GM18517 (cell line): Measurements from ENCODE around the gene ADGRD1.

Experiments
- ATAC-seq: cut with Tn5 transposase; IDR thresholded peaks from one replicate; pipeline ENCODE4 v1.9.1; 2021; ENCODE audit warnings: mild to moderate bottlenecking, moderate library complexity; ENCODE audit not compliant: unreplicated experiment

ADGRD1 gene

DNA sequence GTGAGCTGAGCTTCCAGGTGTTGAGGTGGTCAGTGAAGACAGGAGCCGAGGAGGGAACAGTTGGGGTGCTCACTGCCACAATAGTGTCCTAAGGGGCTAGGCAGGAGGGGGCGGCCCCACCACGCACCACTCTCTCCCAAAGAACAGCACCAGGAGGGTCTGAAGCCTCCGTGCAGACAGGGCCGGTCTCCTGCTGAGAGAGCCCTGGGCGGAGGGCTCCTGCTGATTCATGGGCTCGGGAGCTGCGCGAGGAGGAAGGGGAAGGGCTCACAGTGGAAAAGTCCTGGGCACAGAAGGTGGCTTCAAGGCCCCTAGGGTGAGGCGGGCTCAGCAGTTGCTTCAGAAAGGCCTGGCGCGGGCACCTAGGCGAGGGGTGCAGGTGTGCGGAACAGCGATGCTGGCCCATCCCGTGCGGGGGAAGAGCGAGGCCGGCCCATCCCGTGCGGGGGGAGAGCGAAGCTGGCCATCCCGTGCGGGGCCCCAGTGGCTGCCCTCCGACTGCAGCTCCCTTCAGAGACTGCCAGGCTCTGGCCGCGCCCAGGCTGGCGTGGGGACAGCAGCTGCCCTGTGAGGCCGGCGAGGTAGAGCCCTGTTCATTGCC is 176.7 kb downstream of the ADGRD1 start:
- ATAC-seq: no peak

DNA sequence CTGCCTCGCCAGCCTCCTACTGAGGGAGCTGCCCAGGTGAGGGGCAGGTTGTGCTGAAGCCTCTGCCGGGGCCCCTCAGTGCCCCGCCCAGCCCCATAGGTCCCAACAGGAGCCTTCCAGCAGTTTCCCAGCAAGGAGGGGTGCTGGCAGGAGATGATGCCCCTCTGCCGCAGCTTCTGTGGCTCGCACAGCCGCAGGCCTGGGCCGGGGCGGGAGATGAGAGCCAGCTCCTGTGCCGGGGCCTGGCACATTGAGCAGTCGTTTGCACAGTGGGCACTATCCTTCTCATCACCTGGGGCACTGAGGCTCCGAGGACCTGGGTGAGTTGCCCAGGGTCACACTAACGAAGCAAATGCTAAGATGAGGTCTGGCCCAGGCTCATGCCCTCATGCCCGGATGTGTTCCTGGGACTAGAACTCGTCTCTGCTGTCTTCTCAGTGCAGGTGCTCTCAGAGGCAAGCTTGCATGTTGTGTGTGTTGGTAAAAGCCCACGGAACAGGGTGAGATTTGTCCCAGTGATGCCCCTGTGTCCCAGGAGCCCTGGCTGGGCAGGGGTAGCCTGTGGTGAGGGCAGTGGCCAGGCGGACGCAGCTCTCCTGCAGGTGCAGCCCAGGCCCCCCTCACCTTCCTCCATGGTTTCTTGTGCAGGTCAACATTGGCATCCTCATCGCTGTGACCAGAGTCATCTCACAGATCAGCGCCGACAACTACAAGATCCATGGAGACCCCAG is 177.5 kb downstream of the ADGRD1 start:
- no peak for ATAC-seq

DNA sequence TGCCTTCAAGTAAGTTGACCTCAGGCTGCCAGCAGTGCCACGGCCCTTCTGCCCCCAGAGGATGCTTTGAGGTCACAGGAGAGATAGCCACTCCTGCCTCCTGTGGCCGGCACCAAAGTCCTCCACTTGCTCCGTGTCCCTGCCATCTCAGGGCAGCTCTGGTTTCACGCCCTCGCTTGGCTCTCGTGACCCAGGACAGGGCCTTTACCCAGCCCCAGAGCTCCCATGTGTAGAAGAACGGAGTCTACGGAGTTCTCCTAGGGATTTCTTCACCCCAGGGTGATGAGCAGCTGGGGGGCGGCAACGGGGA is 178.1 kb downstream of the ADGRD1 start:
- ATAC-seq: no peak

- no peak for ATAC-seq
Measured at GRCh38 chr12:131132118-131132892, 178.6 kb downstream of the ADGRD1 start.

GRCh38 chr12:131133015-131133905 is 179.6 kb downstream of the ADGRD1 start:
- no peak for ATAC-seq

DNA sequence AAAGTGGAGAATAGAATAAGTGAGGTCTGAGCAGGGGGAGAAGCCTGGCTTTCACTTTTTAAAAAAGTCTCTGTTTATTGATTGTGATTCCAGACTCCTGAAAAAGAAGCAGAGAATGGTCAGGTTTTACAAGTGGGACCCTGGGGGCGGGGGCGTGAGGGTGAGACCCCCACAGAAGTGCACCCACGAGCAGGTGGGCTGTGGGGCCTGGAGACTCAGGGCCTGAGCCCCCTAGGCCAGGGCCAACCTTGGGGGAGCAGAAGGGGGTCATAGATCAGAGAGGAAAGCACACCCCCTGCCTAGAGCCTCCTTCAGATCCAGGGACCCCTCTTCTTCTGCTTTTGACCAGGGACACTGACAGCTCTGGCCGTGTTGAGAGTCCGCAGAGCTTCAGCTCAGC is 180.3 kb downstream of the ADGRD1 start:
- ATAC-seq: no peak

DNA sequence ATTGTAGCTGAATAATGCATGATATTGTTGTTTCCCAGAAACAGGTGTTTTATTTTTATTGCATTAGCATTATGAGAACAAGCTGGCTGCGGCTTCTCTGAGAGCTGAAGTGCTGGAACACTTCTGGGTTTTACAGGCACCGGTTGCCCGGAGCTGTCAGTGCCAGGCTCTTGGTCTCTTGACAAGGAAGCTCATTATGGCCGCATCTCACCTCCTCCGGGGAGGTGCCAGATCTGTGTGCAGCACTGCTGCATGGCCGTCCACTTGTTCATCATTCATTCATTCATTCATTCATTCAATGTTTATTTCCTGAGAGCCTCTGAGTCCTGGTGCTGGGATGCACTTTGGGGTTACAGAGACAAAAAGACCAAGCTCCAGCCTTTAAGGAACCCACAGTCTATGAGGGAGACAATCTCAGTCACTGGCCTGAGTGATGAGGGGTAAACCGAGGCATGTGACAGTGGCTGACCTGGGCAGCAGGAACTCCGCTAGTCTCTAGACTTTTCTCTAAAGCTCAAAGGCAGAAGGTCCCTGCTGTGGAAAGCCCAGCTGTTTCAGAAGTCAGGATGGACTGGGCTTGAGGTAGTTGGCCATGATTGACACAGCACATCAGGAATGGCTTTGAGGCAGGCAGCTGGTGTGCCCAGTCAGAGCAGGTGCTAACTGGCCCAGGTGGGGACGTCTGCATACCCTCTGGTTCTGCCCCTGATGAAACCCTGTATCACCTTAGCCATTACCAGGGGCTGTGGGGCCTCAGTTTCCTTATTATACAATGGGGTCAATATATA is 181.0 kb downstream of the ADGRD1 start:
- ATAC-seq: no peak

- ATAC-seq: no peak
Measured at GRCh38 chr12:131135311-131135785, 181.6 kb downstream of the ADGRD1 start.

DNA sequence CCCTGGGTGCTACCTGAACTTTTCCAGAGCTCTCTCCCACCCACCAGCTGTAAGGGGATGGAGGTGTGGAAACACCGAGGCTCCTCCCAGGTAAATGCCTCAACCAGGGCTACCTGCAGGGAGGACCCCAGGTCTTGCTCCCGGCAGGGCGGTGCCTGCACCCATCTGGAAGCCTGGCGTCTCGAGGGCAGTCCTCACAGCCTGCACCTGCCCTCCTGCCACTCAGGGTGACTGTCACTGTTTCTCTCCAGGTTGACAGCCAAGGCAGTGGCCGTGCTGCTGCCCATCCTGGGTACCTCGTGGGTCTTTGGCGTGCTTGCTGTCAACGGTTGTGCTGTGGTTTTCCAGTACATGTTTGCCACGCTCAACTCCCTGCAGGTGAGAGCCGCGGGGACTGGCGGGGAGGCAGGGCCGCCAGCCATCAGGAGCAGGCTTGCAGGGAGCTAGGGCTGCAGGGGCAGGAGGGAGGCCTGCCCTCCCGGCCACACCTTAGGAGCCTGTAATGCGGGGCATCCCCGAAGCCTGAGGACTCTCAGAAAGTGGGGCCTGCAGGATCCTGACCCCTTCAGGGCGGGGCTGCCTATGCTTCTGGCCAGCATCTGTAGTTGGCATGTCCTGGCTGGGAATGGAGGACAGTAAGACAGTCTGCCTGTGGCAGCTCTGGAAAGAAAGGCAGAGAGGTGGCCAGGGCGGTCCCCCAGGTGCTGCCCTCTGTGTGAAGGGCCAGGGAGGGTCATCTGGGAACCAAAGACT is 182.3 kb downstream of the ADGRD1 start:
- no peak for ATAC-seq

DNA sequence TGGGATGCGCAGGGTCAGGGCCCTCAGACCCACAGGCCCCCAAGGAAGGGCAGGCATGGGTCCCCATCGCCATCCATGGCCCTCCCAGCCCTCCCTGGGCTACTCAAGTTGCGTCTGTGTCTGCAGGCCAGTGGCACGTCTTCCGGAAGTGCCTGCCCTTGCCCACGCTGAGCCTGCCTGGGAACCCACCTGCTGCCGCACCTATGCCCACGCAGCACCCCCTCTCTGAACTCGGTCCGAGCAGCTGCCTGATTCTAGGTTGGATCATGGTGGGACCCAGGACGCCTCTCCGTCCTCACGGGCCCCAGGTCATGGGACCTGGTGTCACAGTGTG is 182.8 kb downstream of the ADGRD1 start:
- no peak for ATAC-seq

DNA sequence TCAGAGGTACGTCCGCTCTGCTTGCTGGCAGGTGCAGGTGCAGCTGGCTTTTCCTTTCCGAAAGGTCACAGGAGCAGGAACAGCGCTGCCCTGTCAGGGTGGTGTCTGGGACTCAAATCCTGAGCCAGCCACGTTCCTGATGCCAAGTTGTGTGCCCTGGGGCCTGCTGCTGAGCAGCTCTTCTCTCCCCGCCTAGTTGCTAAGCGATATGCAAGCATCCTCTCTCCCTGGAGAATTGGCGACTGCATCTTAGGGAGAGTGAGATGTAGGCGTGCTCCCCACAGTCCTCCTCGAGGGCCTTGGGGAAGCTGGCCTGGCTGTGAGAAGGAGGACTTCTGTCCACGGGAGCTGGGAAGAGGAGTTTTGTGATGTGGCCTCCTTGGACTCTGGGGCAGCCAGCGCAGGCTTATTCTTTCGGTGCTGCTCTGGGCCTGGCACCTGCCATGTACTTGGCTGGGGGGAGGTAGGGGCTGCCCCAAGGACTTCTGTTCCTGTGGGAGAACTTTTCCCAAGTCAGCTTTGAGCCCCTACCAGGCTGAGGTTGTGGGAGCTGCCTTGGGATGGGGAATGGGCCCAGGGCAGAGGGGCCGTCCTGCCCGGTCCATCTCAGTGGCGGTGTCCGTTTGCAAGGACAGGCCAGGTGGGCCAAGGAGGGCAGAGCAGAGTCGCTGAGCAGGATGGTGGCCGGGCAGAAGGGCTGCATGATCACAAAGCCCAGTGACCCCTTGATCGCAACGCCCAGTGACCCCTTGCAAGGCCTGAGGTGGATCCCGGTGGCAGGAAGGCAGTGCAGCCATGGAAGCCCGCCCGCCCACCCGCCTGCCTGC is 183.5 kb downstream of the ADGRD1 start:
- ATAC-seq: no peak

DNA sequence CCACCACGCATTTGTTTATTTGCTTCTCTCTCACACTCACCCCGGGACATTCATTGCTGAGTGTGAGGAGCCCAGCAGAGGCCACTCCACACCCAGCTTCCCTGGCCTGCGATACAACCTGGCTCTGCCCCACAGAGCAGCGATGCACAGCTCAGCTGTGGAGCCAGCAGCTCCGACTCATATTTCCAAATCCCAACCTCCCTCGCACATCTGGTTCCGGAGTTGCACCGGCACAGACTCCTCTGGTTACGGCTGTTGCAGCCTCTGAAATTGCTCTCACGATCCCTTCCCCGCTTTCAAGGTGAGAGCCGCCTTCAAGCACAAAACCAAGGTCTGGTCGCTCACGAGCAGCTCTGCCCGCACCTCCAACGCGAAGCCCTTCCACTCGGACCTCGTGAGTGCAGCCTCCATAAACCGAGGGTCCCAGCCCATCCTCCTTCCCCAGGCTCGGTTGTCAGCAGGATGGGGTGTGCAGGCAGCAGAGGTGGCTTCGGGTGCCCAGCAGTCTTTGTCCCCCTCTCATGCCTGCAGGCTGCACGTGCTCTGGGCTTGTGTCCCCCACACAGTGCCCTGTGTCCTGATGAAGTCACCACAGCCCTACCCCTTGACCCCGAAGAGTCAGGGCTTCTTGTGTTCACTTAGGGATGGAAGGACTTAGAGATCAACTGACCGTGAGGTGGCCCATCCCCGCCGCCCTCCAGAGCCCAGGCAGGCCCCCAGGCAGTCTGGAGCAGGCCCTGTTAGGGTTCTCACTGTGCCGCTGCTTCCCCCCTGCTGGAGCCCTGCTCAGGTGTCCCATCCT is 184.3 kb downstream of the ADGRD1 start:
- no peak for ATAC-seq

GRCh38 chr12:131138638-131139362 is 185.1 kb downstream of the ADGRD1 start:
- ATAC-seq: no peak

GRCh38 chr12:131139363-131140068 is 185.8 kb downstream of the ADGRD1 start:
- no peak for ATAC-seq

GRCh38 chr12:131140069-131140435 is 186.3 kb downstream of the ADGRD1 start:
- no peak for ATAC-seq

GRCh38 chr12:131140697-131141096 is 187.0 kb downstream of the ADGRD1 start:
- ATAC-seq: no peak

GRCh38 chr12:131141514-131141913 is 187.8 kb downstream of the ADGRD1 start:
- ATAC-seq: no peak
